ENCODE data around the gene E2F6.
A peak's percentile ranks its signal among the peaks of the same experiment; 100 is the strongest.

The E2F6 gene

DNA sequence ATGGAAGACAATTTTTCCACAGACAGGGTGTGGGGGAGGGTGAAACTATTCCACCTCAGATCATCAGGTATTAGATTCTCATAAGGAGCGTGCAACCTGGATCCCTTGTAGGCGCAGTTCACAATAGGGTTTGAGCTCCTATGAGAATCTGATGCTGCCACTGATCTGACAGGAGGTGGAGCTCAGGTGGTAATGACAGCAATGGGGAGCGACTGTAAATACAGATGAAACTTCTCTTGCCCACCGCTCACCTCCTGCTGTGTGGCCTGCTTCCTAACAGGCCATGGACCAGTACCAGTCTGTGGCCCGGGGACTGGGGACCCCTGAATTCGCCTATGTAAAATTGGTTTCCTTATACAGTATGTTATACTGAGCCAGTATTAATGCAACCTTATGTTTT lies 27.3 kb upstream of the E2F6 start:
- DNase-seq (ENCODE audit: low spot score) = no peak

GRCh38 chr2:11492720-11493119 lies 26.8 kb upstream of the E2F6 start:
- DNase-seq (ENCODE audit: low spot score) = no peak

DNA sequence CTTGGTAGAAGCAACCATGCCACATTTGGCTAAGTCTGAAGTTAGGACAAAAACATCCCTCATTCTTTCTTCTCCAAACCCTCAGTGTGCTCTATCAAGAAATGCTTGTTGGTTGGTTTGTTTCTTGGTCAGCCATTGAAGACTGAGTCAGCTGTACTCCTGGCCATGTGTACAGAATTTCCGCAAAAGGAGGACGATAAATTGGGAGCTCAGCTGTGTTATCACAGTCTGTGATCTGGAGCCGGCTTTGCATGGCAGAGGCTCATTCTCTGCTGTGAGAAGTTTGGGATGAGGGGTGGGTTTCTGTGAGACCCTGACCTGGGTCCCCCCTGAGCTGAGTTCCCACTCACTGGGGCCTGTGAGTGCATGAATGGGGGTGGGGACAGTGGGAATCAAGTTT lies 26.3 kb upstream of the E2F6 start:
- no peak for DNase-seq (ENCODE audit: low spot score)

DNA sequence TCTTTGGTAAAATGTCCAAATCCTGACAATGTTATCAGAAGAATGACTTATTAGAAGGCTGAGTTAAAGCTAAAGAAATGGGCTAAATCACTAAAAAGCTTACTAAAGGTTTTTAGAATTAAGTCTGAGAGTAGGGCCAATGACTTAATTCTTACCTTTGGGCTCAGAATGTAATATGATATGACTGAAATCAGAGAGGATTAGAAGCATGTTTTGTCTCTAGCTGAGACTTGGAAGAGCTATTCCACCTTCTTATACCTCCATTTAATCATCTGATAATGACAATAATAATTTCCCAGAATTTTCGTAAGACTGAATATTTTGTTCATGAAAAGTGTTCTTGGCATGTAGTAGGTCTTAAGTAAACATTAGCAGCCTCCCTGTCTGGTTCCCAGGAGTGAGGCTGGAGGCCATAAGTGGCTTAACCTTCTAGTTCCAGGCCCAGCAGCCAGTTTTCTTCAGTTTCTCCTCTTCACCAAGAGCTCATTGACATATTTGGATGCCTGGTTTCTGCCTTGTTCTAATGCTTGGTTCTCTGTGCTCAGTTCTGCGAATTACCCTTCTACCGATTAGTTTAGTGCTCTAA lies 25.5 kb upstream of the E2F6 start:
- DNase-seq (ENCODE audit: low spot score) = no peak

DNA sequence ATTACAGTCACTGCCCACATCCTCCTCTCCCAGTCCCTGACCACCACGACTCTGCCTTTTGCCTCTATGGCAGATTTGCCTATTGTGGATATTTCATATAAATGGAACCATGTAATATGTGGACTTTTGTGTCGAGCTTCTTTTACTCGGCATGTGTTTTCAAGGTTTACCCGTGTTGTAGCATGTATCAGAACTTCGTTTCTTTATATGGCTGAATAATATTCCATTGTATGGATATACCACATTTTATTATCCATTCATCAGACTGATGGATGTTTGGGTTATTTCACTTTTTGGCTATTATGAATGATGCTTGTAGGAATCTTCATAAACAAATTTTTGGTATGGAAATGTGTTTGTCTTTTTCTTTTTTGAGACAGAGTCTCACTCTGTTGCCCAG lies 24.2 kb upstream of the E2F6 start:
- DNase-seq (ENCODE audit: low spot score) = no peak

- no peak for DNase-seq (ENCODE audit: low spot score)
These were observed 22.8 kb upstream of the E2F6 start for GRCh38 chr2:11488809-11489208.

DNA sequence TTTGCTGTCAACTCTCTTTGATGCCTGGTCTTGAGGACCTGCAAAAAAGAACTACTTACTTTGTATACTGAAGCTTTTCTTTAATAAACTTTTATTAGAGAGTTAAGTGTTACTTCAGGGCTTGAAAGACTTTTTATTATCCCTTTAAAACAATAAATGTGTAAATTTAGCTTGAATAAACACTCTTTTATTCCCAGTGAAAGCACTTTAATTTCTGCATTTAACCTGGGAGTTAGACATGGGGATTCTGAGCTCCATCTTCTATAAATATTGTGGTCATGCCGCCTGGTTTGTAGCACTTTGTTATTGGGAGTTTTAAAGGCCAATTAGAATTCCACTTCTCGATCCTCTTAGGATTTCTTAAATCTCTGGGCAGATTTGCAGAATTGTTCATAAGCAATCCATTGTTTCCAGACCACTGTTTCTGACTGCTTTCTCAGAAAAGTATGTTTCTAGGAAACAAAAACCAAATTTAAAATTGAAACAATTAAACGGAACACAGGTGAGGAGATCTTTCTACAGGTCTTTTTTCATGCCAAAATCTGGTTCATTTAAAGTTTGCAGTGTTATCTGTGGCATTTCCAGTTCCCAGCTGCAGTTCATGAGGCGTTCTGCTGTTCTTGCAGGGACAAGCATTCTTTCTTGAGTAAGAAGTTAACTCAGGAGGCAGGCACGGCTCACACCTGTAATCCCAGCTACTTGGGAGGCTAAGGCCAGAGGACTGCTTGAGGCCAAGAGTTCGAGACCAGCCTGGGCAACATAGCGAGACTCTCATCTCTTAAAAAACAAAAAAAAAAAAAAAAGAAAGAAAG lies 18.1 kb upstream of the E2F6 start:
- DNase-seq (ENCODE audit: low spot score) = no peak

DNA sequence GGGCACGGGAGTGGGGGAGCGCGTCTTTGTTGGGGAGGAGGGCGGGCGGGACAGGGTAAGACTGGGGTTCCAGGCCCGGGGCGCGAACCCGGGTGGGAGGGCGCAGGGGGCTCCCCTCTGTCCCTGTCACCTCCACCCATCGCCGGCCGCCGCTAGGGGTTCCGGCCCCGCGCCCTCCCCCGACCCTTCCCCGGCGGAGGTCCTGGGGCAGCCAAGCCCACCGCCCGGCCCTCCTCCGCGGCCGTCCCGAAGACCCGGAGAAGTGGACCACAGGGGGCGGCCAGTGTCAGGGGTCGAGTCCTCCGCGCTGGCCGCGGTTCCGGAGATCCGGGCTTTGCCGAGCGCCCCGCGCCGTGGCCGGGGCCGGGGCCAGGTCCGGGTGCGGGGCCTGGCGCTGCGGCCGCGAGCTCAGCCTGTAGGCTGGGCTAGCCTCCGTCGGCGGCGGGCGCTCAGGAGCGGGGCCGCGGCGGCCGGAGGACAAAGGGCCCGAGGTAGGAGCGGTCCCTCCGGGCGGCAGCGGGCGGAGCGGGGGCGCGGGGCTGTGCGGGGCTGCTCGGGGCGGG lies 16.6 kb upstream of the E2F6 start:
- DNase-seq (ENCODE audit: low spot score) = no peak

GRCh38 chr2:11481789-11482472 lies 16.0 kb upstream of the E2F6 start:
- no peak for DNase-seq (ENCODE audit: low spot score)

- no peak for DNase-seq (ENCODE audit: low spot score)
These were observed 15.4 kb upstream of the E2F6 start for GRCh38 chr2:11481426-11481788.

GRCh38 chr2:11480859-11481258 lies 14.9 kb upstream of the E2F6 start:
- DNase-seq (ENCODE audit: low spot score) = no peak

GRCh38 chr2:11480406-11480805 lies 14.4 kb upstream of the E2F6 start:
- no peak for DNase-seq (ENCODE audit: low spot score)

DNA sequence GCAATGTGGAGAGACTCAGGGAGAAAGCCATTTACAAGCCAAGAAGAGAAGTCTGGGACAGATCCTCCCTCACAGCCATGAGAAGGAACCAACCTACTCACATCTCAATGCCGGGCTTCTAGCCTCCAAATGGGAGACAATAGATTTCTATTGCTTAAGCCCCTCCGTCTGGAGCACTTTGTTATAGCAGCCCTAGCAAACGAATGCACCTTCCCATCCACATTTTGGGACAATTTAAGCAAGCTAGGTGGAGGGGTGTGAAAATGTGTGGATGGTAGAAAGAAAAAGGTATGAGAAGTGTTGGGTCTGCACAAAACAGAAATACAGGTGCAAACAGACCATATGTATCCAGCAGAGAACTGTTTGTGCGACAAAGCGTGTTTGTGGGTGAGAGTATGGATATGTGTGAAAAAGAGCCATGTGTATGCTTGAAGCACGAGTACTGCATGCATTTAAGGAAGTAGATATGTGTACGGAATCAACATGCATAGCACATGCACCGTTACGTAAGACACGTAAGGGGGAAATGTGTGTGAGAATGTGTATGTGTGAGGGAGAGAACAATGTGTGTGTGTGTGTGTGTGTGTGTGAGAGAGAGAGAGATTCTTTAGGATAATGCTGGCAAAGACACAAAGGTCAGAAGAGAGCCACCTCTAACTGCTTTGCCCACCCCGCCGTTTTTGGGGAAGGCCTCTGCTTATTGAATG lies 13.1 kb upstream of the E2F6 start:
- no peak for DNase-seq (ENCODE audit: low spot score)

- peak; percentile 90 for DNase-seq (ENCODE audit: low spot score)
These were observed 12.0 kb upstream of the E2F6 start for GRCh38 chr2:11477994-11478393.

GRCh38 chr2:11473659-11474433 lies 7.9 kb upstream of the E2F6 start:
- no peak for DNase-seq (ENCODE audit: low spot score)

- no peak for DNase-seq (ENCODE audit: low spot score)
These were observed 1.8 kb upstream of the E2F6 start for GRCh38 chr2:11467749-11468148.

DNA sequence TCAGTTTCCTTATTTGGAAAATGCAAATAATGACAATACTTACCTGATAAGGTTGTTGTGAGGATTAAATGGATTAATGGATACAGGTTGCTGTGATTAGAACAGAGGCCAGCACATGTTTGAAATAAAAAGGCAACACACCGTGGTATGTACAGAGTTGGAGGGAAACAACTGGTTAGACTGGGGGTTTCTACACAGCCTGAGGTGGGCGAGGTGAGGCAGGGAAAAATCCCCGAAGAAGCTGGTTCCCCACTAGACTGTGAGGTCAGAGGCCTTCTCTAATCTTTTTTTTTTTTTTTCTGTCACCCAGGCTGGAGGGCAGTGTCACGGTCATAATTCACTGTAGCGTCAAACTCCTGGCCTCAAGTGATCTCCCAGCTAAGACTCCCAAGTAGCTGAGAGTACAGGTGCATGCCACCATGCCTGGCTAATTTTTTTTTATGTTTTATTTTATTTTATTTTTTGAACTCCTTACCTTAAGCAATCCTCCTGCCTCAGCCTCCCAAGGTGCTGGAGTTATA lies 1.2 kb upstream of the E2F6 start:
- DNase-seq (ENCODE audit: low spot score) = no peak

- DNase-seq (ENCODE audit: low spot score) = peak; percentile 25
These were observed 557 bp upstream of the E2F6 start for GRCh38 chr2:11466307-11467128.

DNA sequence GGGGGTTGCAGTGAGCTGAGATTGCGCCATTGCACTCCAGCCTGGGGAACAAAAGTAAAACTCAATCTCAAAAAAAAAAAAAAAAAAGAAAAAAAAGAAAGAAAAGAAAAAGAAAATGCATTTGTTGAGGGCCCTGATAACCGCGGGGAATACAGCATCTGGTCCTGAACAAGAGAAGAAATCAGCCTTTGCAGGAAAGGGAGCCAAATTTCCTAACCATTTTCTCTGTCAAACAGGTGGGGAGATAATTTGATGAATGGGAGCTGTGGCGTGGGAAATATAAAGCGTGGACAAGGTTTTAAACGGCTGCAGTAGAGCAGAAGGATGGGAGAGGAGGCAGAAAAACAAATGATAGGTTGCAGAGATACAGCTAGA lies 864 bp downstream of the E2F6 start:
- no peak for DNase-seq (ENCODE audit: low spot score)

- no peak for DNase-seq (ENCODE audit: low spot score)
These were observed 6.1 kb downstream of the E2F6 start for GRCh38 chr2:11459816-11460215.

- DNase-seq (ENCODE audit: low spot score) = no peak
These were observed 7.2 kb downstream of the E2F6 start for GRCh38 chr2:11458753-11459152.
